Aorta (tissue), 5 donors: ENCODE results near the gene VSX1. TPM values are rescaled to one million over a fixed set of nuclear protein-coding genes. Genes with fewer than 3 reads are reported as not detected.

Source experiments
- ATAC-seq: fragments of 200-7000 bp; cut with Tn5 transposase; one replicate; pipeline ENCODE4 v1.9.1; 2022; ENCODE audit warnings: moderate library complexity; ENCODE audit not compliant: low FRiP score
- DNase-seq, 2 donors: peaks; one replicate each; pipeline ENCODE4 v3.0.0-alpha.2; 2020
- H3K27ac ChIP-seq, 2 donors: one replicate each; pipeline ENCODE4 v1.5.1; 2013; ENCODE audit warnings: low read length in 2 of 2, mild to moderate bottlenecking in 2 of 2, moderate library complexity in 2 of 2, control low read depth in 1 of 2, inconsistent platforms in 1 of 2, low read depth in 1 of 2
- H3K27me3 ChIP-seq, 2 donors: one replicate each; pipeline ENCODE4 v1.6.1; 2013; ENCODE audit warnings: control low read depth in 1 of 2, low read length in 1 of 2, mild to moderate bottlenecking in 1 of 2, moderate library complexity in 1 of 2; ENCODE audit not compliant: insufficient read depth in 2 of 2, control insufficient read depth in 1 of 2
- H3K36me3 ChIP-seq, 2 donors: one replicate each; pipeline ENCODE4 v1.6.1; 2013; ENCODE audit warnings: control low read depth in 1 of 2, low read length in 1 of 2, mild to moderate bottlenecking in 1 of 2; ENCODE audit not compliant: insufficient read depth in 2 of 2, control insufficient read depth in 1 of 2
- H3K4me1 ChIP-seq, 2 donors: one replicate each; pipeline ENCODE4 v1.6.1; 2013; ENCODE audit warnings: low read length in 2 of 2, control low read depth in 1 of 2, mild to moderate bottlenecking in 1 of 2, moderate library complexity in 1 of 2; ENCODE audit not compliant: insufficient read depth in 2 of 2, control insufficient read depth in 1 of 2
- H3K4me3 ChIP-seq, 2 donors: one replicate each; pipeline ENCODE4 v1.5.1; 2013; ENCODE audit warnings: low read length in 2 of 2, control low read depth in 1 of 2, mild to moderate bottlenecking in 1 of 2
- H3K9me3 ChIP-seq: one replicate; pipeline ENCODE4 v1.6.1; 2013; ENCODE audit warnings: mild to moderate bottlenecking, low read length; ENCODE audit not compliant: control insufficient read depth
- WGBS, 2 donors: extraction: QIAGEN DNeasy Blood & Tissue Kit; methylation state at CpG; one replicate each; pipeline ENCODE4 v1.1.7; 2013; 5-methylcytosine and 5-hydroxymethylcytosine counted together
- intact Hi-C, 2 donors: fragments of 100-400 bp; cut with DNase I; formaldehyde crosslinking; loops; one replicate each; pipeline versions ENCODE4 v1.14.2 to v1.15.0; 2022
- polyA plus RNA-seq, 2 donors: library from polyadenylated mRNA; stranded (reverse); fragments of 200-250 nt; gene quantifications; one replicate each; pipeline ENCODE4 v1.2.3, GENCODE V29; 2013
- total RNA-seq, 2 donors: library from RNA; stranded (reverse); fragmentation: NEBNext Ultra II Directional; extraction: Animal tissue kit (Norgen Biotek cat#: 25700); gene quantifications; one replicate each; pipeline ENCODE4 v1.2.1, GENCODE V29; 2021
- donor health status: healthy with polysubstance abuse.
- donor health status: Bipolar disorder and iron deficiency.
- donor health status: DM: no; HTN: no; CAD: no.
- donor health status: DM: no; HTN: no; CAD: no.
- donor health status: DM: yes; HTN: yes; CAD: no.

The VSX1 gene
- total and polyA plus RNA-seq, 4 donors = not detected

GRCh38 chr20:25054096-25054820 lies 27.7 kb downstream of the VSX1 start:
- H3K36me3 ChIP-seq = no peaks in the 10 kb centered on the region
- no peak overlapping the region for H3K4me3 ChIP-seq
- intact Hi-C loops = loop anchor here in 1 of 2 donors (5.0 kb wide), 1 partner anchor 193 kb away; the partner anchor contains the start of gene PYGB
- peak in 1 of 2 donors; percentile 49 for DNase-seq
- 75 to 76% methylated on average over 3 of the region's 3 CpGs for WGBS, 2 donors
- H3K4me1 ChIP-seq = peaks cover 11 to 15% of the 10 kb centered on the region in 2 donors
- ATAC-seq = no peak
- H3K9me3 ChIP-seq = no peaks in the 10 kb centered on the region
- H3K27ac ChIP-seq = peak overlapping the region in 1 of 2 donors; percentile 87
- no peaks in the 10 kb centered on the region for H3K27me3 ChIP-seq

DNA sequence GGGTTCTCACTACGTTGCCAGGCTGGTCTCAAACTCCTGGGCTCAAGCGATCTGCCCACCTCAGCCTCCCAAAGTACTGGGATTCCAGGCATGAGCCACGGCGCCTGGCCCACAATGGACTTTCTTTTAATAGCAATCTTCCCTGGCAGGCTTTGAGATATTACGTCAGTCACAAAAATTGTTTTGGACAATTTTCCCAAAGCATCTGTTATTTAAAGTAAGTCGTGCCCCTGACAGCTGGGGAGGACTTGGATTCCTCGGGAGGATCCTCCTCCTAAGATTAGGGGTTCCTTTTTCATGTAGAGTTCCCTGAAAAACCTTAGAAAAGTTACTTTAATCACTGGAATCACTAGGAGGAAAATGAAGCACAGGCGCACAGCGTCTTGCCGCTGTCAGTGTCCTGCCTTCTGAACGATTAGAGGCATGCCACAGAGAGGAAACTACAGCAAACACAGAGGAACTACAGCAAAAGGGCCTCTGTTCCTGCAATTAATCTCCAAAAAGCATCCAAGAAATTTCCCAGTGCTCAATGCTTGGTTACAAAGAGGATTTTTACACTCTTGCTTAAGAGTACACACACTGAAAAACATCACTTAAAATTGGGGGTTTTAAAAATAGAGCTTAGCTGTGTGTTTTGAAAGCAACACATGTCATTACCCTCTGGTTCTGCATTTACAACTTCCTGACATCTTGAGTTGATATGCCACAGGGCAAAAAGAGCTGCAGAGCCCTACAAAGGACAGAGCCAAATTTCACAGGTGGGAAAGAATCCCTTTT lies 28.5 kb downstream of the VSX1 start:
- WGBS, 2 donors = 4% methylated on average over 11 of the region's 11 CpGs
- Histone ChIP-seq H3K27ac (peak overlapping the region in 1 of 2 donors; percentile 87), H3K4me1 (peaks cover 14 to 15% of the 10 kb centered on the region in 2 donors), H3K4me3 (no peak overlapping the region), H3K9me3 (no peaks in the 10 kb centered on the region), H3K36me3 (no peaks in the 10 kb centered on the region), H3K27me3 (no peaks in the 10 kb centered on the region)
- DNase-seq (peak; percentile 79 to 85), ATAC-seq (peak; percentile 59)
- intact Hi-C loops = loop anchor here in 1 of 2 donors (5.0 kb wide), 1 partner anchor 194 kb away; the partner anchor contains the start of gene PYGB

DNA sequence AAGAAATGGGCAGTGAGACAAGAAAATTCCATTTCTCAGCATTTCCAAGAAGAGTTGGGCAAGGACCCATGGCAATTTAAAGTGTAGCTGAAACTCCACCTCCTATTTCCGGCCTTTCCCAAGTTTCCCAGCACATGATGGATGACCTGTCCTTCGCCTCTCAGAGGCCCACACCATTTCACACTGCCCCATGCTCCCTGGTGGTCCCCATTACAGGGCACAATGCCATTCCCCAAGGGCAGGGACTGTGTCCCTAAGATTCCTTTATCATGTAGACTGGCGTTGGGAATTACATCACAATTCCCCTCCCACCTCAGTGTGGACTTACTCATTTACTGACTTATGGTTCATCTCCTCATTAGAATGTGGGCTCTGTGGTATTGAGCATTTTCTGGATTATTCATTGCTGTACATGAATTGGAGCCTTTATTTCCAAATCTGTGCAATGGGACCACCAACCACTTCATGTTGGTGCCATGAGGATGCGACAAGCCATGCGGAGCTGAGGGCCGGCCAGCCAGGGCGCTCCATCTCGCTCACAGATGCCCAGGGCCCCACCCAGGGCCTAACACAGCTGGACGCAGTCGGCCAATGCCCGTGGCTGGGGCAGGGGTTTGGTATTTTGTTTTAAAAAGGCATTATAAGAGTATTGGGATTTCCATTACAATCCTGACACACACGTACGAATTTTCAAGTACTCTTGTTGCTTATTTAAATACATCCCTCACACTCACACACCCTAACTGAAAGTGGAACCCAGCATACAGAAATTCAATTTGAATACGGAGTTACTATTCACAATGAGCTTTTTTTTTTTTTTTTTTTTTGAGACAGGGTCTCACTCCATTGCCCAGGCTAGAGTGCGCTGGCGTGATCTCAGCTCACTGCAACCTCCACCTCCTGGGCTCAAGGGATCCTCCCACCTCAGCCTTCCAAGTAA lies 29.4 kb downstream of the VSX1 start:
- intact Hi-C loops = loop anchor here in 1 of 2 donors (5.0 kb wide), 1 partner anchor 195 kb away; the partner anchor contains the start of gene PYGB
- WGBS, 2 donors = 45 to 48% methylated on average over 16 of the region's 16 CpGs
- Histone ChIP-seq H3K27ac (peak overlapping the region; percentile 89 to 93), H3K4me1 (peaks cover 14 to 15% of the 10 kb centered on the region in 2 donors), H3K36me3 (no peaks in the 10 kb centered on the region), H3K27me3 (no peaks in the 10 kb centered on the region), H3K9me3 (no peaks in the 10 kb centered on the region), H3K4me3 (no peak overlapping the region)
- DNase-seq (peak in 1 of 2 donors; percentile 74), ATAC-seq (peak; percentile 74)

DNA sequence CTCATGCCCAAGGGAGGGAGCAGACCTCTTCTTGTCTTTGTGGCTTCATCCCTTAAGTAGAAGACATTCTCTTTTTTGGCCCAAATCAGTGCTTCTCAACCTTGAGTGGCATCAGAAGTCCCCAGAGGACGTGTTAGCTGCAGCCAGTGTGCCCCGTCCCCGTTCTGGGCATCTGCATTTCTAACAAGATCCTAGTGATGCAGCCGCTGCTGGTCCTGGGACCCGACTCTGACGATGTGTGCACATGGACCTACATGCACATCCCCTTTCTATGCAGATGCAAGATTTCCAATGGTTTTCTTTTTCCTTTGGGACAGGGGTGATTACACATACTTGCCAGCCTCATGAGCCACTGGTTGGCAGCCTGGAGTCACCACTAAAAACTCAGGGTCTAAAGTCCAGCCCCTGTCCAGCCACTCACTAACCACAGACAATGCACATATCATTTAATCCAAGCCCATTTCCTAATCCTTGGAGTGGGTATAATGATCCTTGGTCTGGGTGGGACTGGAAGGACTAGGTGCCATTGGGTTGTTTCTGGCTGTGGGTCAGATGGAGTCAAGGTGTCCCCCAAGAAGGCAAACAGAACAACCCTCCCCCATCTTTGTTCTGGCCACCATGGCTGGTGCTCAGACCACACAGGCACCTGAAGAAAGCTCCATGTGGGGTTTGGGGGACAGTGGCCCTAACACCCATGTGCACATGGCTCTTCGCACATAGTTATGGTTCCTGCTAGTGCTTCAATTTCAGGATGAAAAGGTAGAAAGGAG lies 30.4 kb downstream of the VSX1 start:
- H3K9me3 ChIP-seq = no peaks in the 10 kb centered on the region
- no peaks in the 10 kb centered on the region for H3K36me3 ChIP-seq
- H3K4me3 ChIP-seq = no peak overlapping the region
- no peak for DNase-seq
- peaks cover 14 to 15% of the 10 kb centered on the region in 2 donors for H3K4me1 ChIP-seq
- 89% methylated on average over 7 of the region's 7 CpGs for WGBS, 2 donors
- H3K27me3 ChIP-seq = no peaks in the 10 kb centered on the region
- peak overlapping the region in 1 of 2 donors; percentile 78 for H3K27ac ChIP-seq
- ATAC-seq = no peak
- intact Hi-C loops = loop anchor here in 1 of 2 donors (5.0 kb wide), 1 partner anchor 196 kb away; the partner anchor contains the start of gene PYGB

GRCh38 chr20:25050501-25051350 lies 31.2 kb downstream of the VSX1 start:
- no peak overlapping the region for H3K4me3 ChIP-seq
- 84% methylated on average over 17 of the region's 17 CpGs for WGBS, 2 donors
- peak overlapping the region in 1 of 2 donors; percentile 29 for H3K27ac ChIP-seq
- no peaks in the 10 kb centered on the region for H3K36me3 ChIP-seq
- H3K4me1 ChIP-seq = peaks cover 14 to 15% of the 10 kb centered on the region in 2 donors
- H3K9me3 ChIP-seq = no peaks in the 10 kb centered on the region
- ATAC-seq (no peak), DNase-seq (peak in 1 of 2 donors; percentile 40)
- H3K27me3 ChIP-seq = no peaks in the 10 kb centered on the region
- intact Hi-C loops = loop anchor here in 1 of 2 donors (5.0 kb wide), 1 partner anchor 197 kb away; the partner anchor contains the start of gene PYGB

DNA sequence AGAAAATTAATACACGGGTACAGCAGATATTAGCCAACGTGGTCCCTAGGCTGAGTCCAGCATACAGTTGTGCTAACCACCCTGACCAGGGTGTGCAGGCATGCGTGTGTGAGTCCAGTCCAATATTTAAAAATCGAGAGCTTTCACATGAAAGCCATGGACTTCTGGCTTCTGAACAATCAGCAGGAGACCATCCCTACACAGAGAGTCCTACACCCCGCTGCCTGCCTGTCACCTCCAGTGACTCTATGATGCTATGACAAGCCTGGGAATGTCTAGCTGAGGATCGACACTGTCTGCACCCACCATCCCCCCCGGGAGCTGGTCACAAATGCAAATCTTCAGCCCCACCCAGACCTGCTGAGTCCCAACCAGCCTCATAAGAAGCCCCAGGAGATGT lies 31.9 kb downstream of the VSX1 start:
- no peaks in the 10 kb centered on the region for H3K9me3 ChIP-seq
- no peak overlapping the region for H3K4me3 ChIP-seq
- H3K36me3 ChIP-seq = no peaks in the 10 kb centered on the region
- peaks cover 11 to 12% of the 10 kb centered on the region in 2 donors for H3K4me1 ChIP-seq
- DNase-seq (peak in 1 of 2 donors; percentile 26), ATAC-seq (no peak)
- peak overlapping the region in 1 of 2 donors; percentile 29 for H3K27ac ChIP-seq
- 17 to 18% methylated on average over 7 of the region's 7 CpGs for WGBS, 2 donors
- H3K27me3 ChIP-seq = no peaks in the 10 kb centered on the region
- intact Hi-C loops = loop anchor here in 1 of 2 donors (5.0 kb wide), 1 partner anchor 197 kb away; the partner anchor contains the start of gene PYGB
